ENCODE data around the gene CHRNB1.

The CHRNB1 gene

GRCh38 chr17:7486181-7486580 is 41.3 kb downstream of the CHRNB1 start:
- DNase-seq, result no peak

GRCh38 chr17:7490144-7490543 is 45.3 kb downstream of the CHRNB1 start:
- DNase-seq, result no peak

- DNase-seq, result no peak
These were observed 46.7 kb downstream of the CHRNB1 start for GRCh38 chr17:7491583-7491982.

GRCh38 chr17:7493941-7494340 is 49.1 kb downstream of the CHRNB1 start:
- no peak for DNase-seq

- DNase-seq, result no peak
These were observed 51.1 kb downstream of the CHRNB1 start for GRCh38 chr17:7495906-7496434.

- DNase-seq, result no peak
These were observed 51.8 kb downstream of the CHRNB1 start for GRCh38 chr17:7496470-7497183.

GRCh38 chr17:7497228-7497627 is 52.4 kb downstream of the CHRNB1 start:
- DNase-seq, result no peak

- no peak for DNase-seq
These were observed 52.8 kb downstream of the CHRNB1 start for GRCh38 chr17:7497636-7498035.

GRCh38 chr17:7499161-7499560 is 54.3 kb downstream of the CHRNB1 start:
- DNase-seq, result no peak

GRCh38 chr17:7501729-7502128 is 56.9 kb downstream of the CHRNB1 start:
- no peak for DNase-seq

GRCh38 chr17:7502171-7502847 is 57.4 kb downstream of the CHRNB1 start:
- DNase-seq, result no peak

- DNase-seq, result no peak
These were observed 58.1 kb downstream of the CHRNB1 start for GRCh38 chr17:7502987-7503386.

GRCh38 chr17:7503521-7503920 is 58.7 kb downstream of the CHRNB1 start:
- DNase-seq, result no peak

All from NCI-H2081 (cell line).